K562 (cell line): ENCODE results near the gene CDPF1. TPM values are rescaled to one million over a fixed set of nuclear protein-coding genes. Genes with fewer than 3 reads are reported as not detected.

ENCODE experiments used
- ARHGAP35 ChIP-seq: fragments of 450-650 bp; IDR thresholded peaks from 2 replicates; pipeline ENCODE4 v1.6.1; 2018; ENCODE audit not compliant: partially characterized antibody
- BACH1 ChIP-seq: fragments of 200-800 bp; sonication (Bioruptor generic); IDR thresholded peaks from 2 replicates; pipeline ENCODE4 v1.6.1; 2016; ENCODE audit warnings: missing genetic modification characterization, missing compliant biosample characterization
- BRF2 ChIP-seq: IDR thresholded peaks from 3 replicates; pipeline ENCODE4 v1.6.1; 2011; ENCODE audit warnings: borderline replicate concordance, mild to moderate bottlenecking; ENCODE audit not compliant: insufficient read length, insufficient read depth
- CBFA2T2 ChIP-seq: fragments of 450-650 bp; conservative IDR thresholded peaks from 2 replicates; pipeline ENCODE4 v1.6.1; 2017; ENCODE audit warnings: mild to moderate bottlenecking
- CXXC5 ChIP-seq: fragments of 250-450 bp; sonication (Bioruptor Pico); IDR thresholded peaks from 2 replicates; pipeline ENCODE4 v1.8.0; 2022; ENCODE audit warnings: inconsistent platforms, mild to moderate bottlenecking, moderate library complexity
- FOXJ2 ChIP-seq: fragments of 200-800 bp; sonication (Bioruptor generic); IDR thresholded peaks from 2 replicates; pipeline ENCODE4 v1.6.1; 2016; ENCODE audit warnings: missing genetic modification characterization, missing compliant biosample characterization
- KDM1A ChIP-seq, 2 experiments: fragments of 450-650 bp; IDR thresholded peaks; 2 replicates each; pipeline ENCODE4 v1.6.1; 2016; ENCODE audit warnings: mild to moderate bottlenecking in 2 of 2
- LEF1 ChIP-seq: fragments of 450-650 bp; IDR thresholded peaks from 2 replicates; pipeline ENCODE4 v1.6.1; 2016; ENCODE audit warnings: mild to moderate bottlenecking
- PCBP1 ChIP-seq: fragments of 200-400 bp; formaldehyde crosslinking; IDR thresholded peaks from 2 replicates; pipeline ENCODE4 v1.6.1; 2018; ENCODE audit warnings: mild to moderate bottlenecking, low read depth, low read length; ENCODE audit not compliant: poor library complexity, severe bottlenecking
- PPARD ChIP-seq: fragments of 250-450 bp; sonication (Bioruptor Pico); IDR thresholded peaks from 2 replicates; pipeline ENCODE4 v1.8.0; 2022; ENCODE audit warnings: inconsistent platforms, mild to moderate bottlenecking, moderate library complexity
- RUNX1 ChIP-seq: sonication (generic); IDR thresholded peaks from 2 replicates; pipeline ENCODE4 v1.6.1; 2016; ENCODE audit warnings: antibody characterized with exemption, low read depth
- ZNF436 ChIP-seq: fragments of 250-450, 450-650 bp; sonication (Bioruptor Pico); formaldehyde crosslinking; IDR thresholded peaks from 2 replicates; pipeline ENCODE4 v1.7.0; 2020; ENCODE audit warnings: mild to moderate bottlenecking
- ZSCAN29 ChIP-seq: fragments of 450-650 bp; IDR thresholded peaks from 2 replicates; pipeline ENCODE4 v1.6.1; 2017
- polyA plus RNA-seq, 8 experiments: library from polyadenylated mRNA; depleted of rRNA in 4 of 8; stranded (reverse) in 5 of 8; unstranded in 3 of 8; fragments of >200 nt; fragmentation: Nextera tagmentation in 2 of 8; fragmentation: Illumina TruSeq in 1 of 8; extraction: Ambion mirVana in 2 of 8; extraction: Trizol in 1 of 8; gene quantifications; 2 replicates each; pipeline versions ENCODE4 v1.2.1 to v1.2.3, GENCODE V29; 2011 to 2014; ENCODE audit warnings: inconsistent platforms in 1 of 8, missing spikeins in 1 of 8
- total RNA-seq, 7 experiments: library from RNA; depleted of rRNA in 6 of 7; stranded (reverse); fragments of >200 nt in 6 of 7; fragmentation: Illumina TruSeq in 2 of 7; extraction: Trizol in 2 of 7; gene quantifications; 2 replicates each; pipeline versions ENCODE4 v1.2.1 to v1.2.3, GENCODE V29; 2011 to 2021; ENCODE audit warnings: low replicate concordance in 1 of 7
- TF ChIP-seq, protein P1 (sequence below): sonication (generic); formaldehyde crosslinking; IDR thresholded peaks from 2 replicates; pipeline ENCODE4 v1.5.0; 2020; ENCODE audit warnings: missing genetic modification reagents
- TF ChIP-seq, protein P2 (sequence below): fragments of 450-650 bp; formaldehyde crosslinking; IDR thresholded peaks from 2 replicates; pipeline ENCODE4 v1.4.0; 2020; ENCODE audit warnings: mild to moderate bottlenecking
- TF ChIP-seq, protein P3 (sequence below): fragments of 450-650 bp; IDR thresholded peaks from 2 replicates; pipeline ENCODE4 v1.6.1; 2016; ENCODE audit warnings: low read depth

The CDPF1 gene
- total and polyA plus RNA-seq, 9 of the 15 experiments (the other 6 are each of a cell fraction or from before 2014, with no cell fraction given): 0.84 to 19.5 (median 9.1) TPM

DNA sequence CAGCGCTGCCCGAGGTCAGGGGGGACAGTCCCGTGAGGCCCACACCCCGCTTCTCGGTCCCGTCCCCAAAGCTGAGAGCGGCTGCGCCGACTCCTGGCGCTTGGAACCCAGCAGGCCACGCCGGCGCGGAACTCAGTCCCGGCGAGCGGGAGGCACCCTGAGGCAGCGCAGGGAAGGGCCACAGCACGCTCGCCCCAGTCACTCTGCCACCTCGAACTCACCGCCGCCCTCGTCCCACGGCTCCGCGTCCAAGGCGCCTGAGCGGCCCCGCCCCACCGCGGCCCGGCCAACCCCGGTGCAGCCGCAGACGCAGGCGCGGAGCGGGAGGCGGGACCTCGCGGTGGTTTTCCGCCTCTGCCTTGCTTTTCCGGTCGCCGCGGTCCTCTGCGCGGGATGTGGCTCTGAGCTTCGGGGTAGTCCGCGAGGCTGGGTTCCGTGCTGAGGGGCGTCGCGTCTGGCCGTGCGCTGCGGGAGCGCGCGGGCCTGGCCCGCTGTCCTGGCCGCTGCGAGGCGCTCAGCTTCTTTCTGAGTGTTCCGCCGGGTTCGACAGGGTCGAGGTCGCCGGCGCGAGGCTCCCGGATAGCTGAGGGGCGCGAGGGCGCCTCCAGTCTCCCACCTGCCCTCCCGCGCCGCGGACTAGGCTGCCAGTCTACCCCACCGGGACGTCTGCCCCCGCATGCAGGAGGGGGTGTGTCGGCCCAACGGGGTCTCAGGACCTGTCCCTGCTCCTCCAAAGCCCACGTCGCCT lies at the start of gene CDPF1 (continued):
- no peak for TF ChIP-seq RUNX1
- no peak for TF ChIP-seq KDM1A (IDR thresholded peaks at IDR 0.05)
- no peak for TF ChIP-seq CBFA2T2
- TF ChIP-seq, protein P1, sequence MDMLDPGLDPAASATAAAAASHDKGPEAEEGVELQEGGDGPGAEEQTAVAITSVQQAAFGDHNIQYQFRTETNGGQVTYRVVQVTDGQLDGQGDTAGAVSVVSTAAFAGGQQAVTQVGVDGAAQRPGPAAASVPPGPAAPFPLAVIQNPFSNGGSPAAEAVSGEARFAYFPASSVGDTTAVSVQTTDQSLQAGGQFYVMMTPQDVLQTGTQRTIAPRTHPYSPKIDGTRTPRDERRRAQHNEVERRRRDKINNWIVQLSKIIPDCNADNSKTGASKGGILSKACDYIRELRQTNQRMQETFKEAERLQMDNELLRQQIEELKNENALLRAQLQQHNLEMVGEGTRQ (CRISPR knock-in tag): no peak
- TF ChIP-seq FOXJ2 (tag): no peak
- no peak for TF ChIP-seq LEF1
- no peak for TF ChIP-seq BRF2
- peak; percentile 85 for TF ChIP-seq CXXC5 (CRISPR knock-in tag)
- TF ChIP-seq BACH1 (tag): no peak
- TF ChIP-seq PCBP1: no peak
- TF ChIP-seq, protein P2, sequence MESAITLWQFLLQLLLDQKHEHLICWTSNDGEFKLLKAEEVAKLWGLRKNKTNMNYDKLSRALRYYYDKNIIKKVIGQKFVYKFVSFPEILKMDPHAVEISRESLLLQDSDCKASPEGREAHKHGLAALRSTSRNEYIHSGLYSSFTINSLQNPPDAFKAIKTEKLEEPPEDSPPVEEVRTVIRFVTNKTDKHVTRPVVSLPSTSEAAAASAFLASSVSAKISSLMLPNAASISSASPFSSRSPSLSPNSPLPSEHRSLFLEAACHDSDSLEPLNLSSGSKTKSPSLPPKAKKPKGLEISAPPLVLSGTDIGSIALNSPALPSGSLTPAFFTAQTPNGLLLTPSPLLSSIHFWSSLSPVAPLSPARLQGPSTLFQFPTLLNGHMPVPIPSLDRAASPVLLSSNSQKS (CRISPR knock-in tag): no peak
- TF ChIP-seq ARHGAP35: no peak
- TF ChIP-seq ZNF436 (CRISPR knock-in tag): no peak
- TF ChIP-seq, protein P3, sequence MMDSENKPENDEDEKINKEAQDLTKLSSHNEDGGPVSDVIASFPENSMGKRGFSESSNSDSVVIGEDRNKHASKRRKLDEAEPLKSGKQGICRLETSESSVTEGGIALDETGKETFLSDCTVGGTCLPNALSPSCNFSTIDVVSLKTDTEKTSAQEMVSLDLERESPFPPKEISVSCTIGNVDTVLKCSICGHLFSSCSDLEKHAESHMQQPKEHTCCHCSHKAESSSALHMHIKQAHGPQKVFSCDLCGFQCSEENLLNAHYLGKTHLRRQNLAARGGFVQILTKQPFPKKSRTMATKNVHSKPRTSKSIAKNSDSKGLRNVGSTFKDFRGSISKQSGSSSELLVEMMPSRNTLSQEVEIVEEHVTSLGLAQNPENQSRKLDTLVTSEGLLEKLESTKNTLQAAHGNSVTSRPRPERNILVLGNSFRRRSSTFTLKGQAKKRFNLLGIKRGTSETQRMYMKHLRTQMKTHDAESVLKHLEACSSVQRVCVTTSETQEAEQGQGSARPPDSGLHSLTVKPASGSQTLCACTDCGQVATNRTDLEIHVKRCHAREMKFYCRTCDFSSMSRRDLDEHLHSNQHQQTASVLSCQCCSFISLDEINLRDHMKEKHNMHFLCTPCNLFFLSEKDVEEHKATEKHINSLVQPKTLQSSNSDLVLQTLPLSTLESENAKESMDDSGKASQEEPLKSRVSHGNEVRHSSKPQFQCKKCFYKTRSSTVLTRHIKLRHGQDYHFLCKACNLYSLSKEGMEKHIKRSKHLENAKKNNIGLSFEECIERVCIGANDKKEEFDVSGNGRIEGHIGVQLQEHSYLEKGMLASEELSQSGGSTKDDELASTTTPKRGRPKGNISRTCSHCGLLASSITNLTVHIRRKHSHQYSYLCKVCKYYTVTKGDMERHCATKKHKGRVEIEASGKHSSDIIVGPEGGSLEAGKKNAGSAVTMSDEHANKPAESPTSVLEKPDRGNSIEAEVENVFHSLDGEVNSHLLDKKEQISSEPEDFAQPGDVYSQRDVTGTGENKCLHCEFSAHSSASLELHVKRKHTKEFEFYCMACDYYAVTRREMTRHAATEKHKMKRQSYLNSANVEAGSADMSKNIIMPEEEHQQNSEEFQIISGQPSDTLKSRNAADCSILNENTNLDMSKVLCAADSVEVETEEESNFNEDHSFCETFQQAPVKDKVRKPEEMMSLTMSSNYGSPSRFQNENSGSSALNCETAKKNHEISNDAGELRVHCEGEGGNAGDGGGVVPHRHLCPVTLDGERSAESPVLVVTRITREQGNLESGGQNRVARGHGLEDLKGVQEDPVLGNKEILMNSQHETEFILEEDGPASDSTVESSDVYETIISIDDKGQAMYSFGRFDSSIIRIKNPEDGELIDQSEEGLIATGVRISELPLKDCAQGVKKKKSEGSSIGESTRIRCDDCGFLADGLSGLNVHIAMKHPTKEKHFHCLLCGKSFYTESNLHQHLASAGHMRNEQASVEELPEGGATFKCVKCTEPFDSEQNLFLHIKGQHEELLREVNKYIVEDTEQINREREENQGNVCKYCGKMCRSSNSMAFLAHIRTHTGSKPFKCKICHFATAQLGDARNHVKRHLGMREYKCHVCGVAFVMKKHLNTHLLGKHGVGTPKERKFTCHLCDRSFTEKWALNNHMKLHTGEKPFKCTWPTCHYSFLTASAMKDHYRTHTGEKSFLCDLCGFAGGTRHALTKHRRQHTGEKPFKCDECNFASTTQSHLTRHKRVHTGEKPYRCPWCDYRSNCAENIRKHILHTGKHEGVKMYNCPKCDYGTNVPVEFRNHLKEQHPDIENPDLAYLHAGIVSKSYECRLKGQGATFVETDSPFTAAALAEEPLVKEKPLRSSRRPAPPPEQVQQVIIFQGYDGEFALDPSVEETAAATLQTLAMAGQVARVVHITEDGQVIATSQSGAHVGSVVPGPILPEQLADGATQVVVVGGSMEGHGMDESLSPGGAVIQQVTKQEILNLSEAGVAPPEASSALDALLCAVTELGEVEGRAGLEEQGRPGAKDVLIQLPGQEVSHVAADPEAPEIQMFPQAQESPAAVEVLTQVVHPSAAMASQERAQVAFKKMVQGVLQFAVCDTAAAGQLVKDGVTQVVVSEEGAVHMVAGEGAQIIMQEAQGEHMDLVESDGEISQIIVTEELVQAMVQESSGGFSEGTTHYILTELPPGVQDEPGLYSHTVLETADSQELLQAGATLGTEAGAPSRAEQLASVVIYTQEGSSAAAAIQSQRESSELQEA: no peak
- TF ChIP-seq ZSCAN29: no peak
- TF ChIP-seq PPARD: no peak
